HG02798 (cell line): ENCODE results near the gene SPOCK1.

Experiments used
- ATAC-seq: cut with Tn5 transposase; IDR thresholded peaks from one replicate; pipeline ENCODE4 v1.9.1; 2021; ENCODE audit warnings: mild to moderate bottlenecking; ENCODE audit not compliant: unreplicated experiment, poor library complexity

The SPOCK1 gene

DNA sequence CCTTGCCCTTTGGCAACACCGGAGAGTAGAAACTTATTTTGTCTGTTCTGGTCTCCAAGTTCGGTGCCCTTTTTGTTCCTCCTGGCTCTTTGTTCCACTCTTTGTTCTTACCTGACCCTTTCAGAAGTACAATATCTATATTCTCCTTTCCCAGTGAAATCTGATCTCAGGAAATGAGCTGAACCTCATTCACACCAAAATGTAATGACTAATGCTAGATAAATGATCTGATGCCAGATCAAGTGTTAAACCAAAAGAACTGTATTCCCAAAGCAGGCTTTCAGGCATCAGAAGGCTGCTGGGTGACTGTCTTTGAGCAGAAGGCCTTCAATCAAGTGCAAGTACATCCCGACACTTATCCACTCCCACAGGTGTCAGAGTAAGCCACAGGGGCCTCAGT, 156.4 kb downstream of the SPOCK1 start:
- no peak for ATAC-seq

DNA sequence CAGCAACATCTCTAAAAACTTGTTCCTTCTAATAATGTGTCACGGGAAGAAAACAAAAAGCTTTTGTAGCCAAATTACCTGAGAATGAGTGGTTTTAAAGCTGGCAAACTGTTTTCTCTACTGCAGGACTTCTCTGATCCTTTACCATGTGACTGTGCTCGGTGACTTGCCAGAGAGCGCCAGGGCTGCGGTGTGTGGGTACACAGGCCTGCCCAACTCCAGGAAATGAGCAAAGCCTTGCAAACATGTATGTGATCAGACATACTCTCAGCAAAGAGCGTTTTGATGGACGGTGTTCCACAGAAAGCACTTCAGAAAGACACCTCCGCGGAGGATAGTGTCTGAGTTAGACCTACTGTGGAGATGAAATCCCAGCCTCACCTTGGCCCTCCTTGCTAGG, 157.3 kb downstream of the SPOCK1 start:
- ATAC-seq = no peak

DNA sequence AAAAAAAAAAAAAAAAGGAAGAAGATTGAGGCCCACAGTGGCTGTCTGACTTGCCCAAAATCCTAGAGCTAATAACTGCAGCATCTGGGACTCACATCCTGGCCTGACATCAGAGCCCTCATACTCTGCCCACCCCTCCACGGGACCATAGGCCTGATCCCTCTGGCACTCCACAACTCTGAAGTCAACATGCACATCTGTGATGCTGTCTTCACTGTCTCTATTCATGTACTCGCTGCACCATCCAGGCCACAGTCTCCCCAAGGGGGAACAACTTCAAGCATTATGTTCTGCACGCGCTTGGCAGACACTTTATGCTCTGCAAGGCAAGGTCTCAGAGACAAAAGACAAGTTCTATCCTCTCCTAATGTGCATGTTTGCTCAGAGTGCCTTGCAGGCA, 158.2 kb downstream of the SPOCK1 start:
- ATAC-seq = no peak

GRCh38 chr5:137336565-137337120, 162.5 kb downstream of the SPOCK1 start:
- no peak for ATAC-seq

GRCh38 chr5:137336161-137336560, 163.0 kb downstream of the SPOCK1 start:
- no peak for ATAC-seq

DNA sequence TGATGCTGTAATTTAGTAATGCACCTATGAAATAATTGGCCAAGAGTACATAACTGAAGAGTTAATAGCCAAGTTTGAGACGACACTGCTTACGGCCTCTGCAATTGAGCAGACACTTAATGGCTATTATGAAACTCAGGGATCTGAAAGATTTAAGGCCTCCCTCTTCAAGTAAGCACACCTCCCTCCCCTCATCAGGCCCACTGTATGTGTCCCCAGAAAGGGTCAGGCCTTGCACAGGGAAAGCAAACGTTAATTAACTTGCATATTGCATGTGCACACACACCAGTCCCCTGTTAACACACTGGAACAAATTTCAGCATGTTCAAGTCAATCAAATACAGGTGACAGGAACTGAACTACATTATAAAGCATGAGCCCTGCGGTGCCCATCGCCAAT, 163.6 kb downstream of the SPOCK1 start:
- ATAC-seq = no peak

DNA sequence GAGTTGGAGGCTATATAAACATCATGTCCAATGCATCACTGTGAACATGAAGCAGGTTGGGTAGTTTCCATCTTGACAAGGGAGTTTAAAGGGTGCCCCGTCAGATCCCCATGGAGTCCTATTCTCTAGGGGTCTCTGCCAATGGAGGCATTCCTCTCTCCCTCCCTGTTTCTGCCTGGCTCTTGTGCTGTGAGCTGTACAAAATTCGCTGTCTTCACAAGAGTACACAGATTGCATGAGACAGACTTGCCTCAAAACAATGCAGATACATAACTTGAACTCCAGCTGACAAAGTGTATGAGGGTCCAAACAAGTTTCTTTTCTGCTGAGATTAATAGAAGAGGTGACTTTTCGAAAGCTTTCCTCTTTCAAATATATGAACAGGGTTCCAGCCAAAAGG, 165.2 kb downstream of the SPOCK1 start:
- ATAC-seq = no peak

- no peak for ATAC-seq
Observed at GRCh38 chr5:137333475-137333874, 165.7 kb downstream of the SPOCK1 start.

- ATAC-seq = no peak
Observed at GRCh38 chr5:137332296-137332695, 166.8 kb downstream of the SPOCK1 start.

DNA sequence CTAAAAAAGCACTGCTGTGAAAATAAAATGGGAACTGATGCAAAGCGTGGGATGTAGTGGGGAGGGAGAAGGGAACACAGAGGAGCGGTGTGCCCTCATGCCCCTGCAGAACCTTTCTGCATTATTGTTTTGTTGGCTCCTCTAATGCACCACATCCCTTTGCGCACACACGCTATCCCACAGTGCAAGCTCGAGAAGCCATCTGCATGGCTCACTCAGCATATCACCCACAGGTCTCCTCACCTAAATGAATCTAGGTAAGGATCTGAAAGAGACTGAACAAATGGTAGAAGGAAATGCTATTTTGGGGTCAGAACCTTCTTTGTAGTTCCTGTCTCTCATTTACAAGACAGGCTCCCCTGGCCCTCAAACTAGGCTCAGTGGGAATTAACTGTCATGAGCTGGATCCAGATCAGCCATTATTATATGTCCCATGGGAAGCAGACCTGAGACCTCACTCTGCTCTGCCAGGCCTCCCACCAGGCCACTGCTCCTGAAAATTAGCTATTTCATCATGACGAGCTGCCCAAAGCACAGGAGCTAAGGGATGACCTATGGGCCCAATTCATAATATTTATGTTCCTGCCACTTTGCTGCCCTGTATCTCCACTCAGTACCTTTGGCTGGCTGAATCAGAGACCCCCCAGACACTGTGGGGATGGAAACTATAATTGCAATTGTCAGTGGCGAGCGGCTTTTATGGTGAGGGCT, 169.4 kb downstream of the SPOCK1 start:
- ATAC-seq = no peak

GRCh38 chr5:137328991-137329390, 170.1 kb downstream of the SPOCK1 start:
- ATAC-seq = no peak

- ATAC-seq = no peak
Observed at GRCh38 chr5:137328463-137328862, 170.7 kb downstream of the SPOCK1 start.

- no peak for ATAC-seq
Observed at GRCh38 chr5:137325721-137326120, 173.4 kb downstream of the SPOCK1 start.

- ATAC-seq = peak; percentile 62
Observed at GRCh38 chr5:137320056-137321045, 178.8 kb downstream of the SPOCK1 start.

DNA sequence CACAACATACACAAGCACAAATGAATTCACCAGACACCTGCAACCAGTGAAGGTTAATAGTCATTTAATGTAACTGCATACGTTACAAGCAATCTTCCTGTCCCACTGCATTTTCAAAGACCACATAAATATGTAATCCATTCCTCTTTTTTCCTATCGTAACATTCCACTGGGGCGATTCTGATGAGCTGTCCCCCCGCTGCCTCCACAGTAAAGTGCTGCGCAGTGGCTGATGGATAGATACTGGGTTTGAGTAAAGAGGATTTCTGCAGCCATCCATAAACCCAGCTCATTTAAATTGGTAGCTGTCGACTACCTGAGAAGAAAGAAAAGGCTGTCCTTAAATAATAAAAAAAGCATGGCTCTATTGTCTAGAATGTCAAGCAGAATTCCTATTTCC, 181.1 kb downstream of the SPOCK1 start:
- ATAC-seq = no peak

GRCh38 chr5:137316346-137316736, 182.8 kb downstream of the SPOCK1 start:
- ATAC-seq = no peak

DNA sequence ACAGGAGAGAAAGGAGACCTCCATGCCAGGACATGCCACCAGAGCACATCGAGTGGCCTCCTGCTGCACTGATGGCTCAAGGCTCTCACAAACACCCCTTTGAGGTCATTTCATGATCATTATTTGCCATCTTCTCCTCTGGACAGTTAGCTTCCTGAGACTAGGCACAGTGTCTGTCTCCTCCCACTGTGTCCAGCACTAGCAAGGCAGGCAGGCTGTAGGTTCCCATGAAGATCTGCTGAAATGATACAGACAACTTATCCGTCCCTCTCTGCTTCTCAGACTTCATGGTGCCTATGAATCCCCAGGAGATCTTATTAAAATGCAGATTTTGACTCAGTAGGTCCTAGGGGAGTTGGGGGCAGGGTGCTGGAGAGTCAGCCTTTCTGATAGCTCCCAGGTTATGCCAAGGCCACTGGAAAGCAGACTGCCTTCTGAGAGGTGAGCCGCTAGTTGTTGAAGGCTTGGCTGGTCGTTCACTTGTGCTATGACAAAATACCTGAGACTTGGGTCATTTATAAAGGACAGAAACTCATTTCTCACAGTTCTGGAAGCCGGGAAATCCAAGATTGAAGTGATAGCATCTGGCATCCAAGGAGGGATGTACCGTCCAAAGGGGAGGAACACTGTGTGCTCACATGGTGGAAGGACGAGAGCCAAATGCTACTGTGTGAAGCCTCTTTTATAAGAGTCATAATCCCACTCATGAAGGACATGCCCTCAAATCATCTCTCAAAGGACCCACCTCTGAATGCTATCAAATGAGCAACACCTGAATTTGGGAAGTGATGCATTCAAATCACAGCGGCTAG, 183.4 kb downstream of the SPOCK1 start:
- ATAC-seq = no peak

- no peak for ATAC-seq
Observed at GRCh38 chr5:137315109-137315508, 184.0 kb downstream of the SPOCK1 start.

GRCh38 chr5:137313526-137314175, 185.5 kb downstream of the SPOCK1 start:
- no peak for ATAC-seq

DNA sequence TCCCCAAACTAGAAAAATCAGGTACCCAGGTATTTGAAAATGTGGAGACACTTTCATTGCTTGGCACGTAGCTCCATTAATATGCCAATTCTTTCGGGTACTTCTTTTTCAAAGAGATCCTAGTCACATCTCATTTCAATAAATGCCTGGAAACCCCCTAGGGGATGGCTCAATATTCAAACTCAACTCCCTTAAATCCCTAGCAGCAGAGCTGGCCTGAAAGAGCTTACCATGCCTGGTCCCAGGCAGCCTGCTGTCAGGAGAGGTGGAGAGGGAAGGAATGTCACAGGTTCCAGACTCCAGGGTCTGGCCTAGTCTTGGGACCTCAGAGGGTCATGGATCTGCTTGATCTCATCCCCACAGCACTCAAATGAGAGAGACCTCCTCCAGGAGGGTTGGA, 187.1 kb downstream of the SPOCK1 start:
- no peak for ATAC-seq
